Neural cell (in vitro differentiated cells): ENCODE results near the gene MAP3K14.

Source experiments
- EP300 ChIP-seq: fragments of 450-650 bp; conservative IDR thresholded peaks from 2 replicates; pipeline ENCODE4 v1.6.1; 2014; ENCODE audit warnings: antibody characterized with exemption, mild to moderate bottlenecking, moderate library complexity; ENCODE audit not compliant: poor library complexity, severe bottlenecking
- EZH2 ChIP-seq: fragments of 200-600, 300-800 bp; shearing (Covaris generic), sonication (generic); IDR thresholded peaks from 2 replicates; pipeline ENCODE4 v1.6.1; 2014; ENCODE audit warnings: antibody characterized with exemption, low read length, borderline replicate concordance, mild to moderate bottlenecking; ENCODE audit not compliant: insufficient read depth, poor library complexity, severe bottlenecking
- MXI1 ChIP-seq: fragments of 450-650 bp; conservative IDR thresholded peaks from 2 replicates; pipeline ENCODE4 v1.6.1; 2014; ENCODE audit warnings: antibody characterized with exemption, mild to moderate bottlenecking; ENCODE audit not compliant: poor library complexity, severe bottlenecking
- POLR2AphosphoS5 ChIP-seq: IDR thresholded peaks from 2 replicates; pipeline ENCODE4 v1.6.1; 2012
- RAD21 ChIP-seq: fragments of 450-650 bp; conservative IDR thresholded peaks from 2 replicates; pipeline ENCODE4 v1.6.1; 2014; ENCODE audit warnings: antibody characterized with exemption, mild to moderate bottlenecking, moderate library complexity
- TF ChIP-seq, protein P1 (sequence below): fragments of 450-650 bp; IDR thresholded peaks from 2 replicates; pipeline ENCODE4 v1.5.1; 2014; ENCODE audit warnings: antibody characterized with exemption, mild to moderate bottlenecking, moderate library complexity; ENCODE audit not compliant: poor library complexity, severe bottlenecking
- TF ChIP-seq, protein P2 (sequence below): IDR thresholded peaks from 2 replicates; pipeline ENCODE4 v1.6.1; 2012; ENCODE audit warnings: borderline replicate concordance

DNA sequence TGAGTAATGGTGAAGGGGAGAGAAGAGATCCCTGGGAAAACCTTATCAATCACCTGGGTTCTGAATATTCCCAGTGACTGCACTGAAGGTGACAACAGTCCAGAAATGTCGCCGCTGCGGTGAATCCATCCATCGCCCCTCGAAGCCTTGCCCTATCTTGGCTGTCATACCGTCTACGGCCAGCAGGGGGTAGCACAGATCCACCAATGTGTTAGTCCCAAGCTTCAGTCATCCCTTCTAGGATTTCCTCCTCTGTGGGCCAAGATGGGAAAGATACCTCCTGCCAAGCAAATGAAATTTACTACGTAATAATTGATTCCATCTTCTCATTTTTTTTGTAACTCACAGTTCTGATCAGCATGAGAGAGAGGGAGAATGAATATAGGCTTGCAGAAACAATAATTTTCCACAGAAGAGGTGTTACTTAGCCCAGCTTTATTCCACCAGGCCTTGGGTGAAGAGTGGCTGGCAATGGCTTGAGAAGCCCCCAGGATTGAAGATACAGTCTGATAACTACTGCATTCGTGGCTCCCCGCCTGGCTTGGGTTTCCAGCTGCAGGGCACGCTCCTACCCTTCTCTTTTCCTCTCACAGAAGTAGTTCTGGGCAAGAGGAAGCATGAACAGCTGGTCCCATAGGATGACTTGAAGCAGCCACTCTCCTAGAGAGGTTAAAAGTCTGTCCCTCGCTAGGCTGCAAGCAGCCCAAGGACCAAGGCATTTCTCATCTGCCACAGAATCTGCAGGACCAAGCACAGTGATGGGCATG, 97.7 kb downstream of the MAP3K14 start:
- TF ChIP-seq, protein P1, sequence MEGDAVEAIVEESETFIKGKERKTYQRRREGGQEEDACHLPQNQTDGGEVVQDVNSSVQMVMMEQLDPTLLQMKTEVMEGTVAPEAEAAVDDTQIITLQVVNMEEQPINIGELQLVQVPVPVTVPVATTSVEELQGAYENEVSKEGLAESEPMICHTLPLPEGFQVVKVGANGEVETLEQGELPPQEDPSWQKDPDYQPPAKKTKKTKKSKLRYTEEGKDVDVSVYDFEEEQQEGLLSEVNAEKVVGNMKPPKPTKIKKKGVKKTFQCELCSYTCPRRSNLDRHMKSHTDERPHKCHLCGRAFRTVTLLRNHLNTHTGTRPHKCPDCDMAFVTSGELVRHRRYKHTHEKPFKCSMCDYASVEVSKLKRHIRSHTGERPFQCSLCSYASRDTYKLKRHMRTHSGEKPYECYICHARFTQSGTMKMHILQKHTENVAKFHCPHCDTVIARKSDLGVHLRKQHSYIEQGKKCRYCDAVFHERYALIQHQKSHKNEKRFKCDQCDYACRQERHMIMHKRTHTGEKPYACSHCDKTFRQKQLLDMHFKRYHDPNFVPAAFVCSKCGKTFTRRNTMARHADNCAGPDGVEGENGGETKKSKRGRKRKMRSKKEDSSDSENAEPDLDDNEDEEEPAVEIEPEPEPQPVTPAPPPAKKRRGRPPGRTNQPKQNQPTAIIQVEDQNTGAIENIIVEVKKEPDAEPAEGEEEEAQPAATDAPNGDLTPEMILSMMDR, result peak; percentile 94
- TF ChIP-seq, protein P2, sequence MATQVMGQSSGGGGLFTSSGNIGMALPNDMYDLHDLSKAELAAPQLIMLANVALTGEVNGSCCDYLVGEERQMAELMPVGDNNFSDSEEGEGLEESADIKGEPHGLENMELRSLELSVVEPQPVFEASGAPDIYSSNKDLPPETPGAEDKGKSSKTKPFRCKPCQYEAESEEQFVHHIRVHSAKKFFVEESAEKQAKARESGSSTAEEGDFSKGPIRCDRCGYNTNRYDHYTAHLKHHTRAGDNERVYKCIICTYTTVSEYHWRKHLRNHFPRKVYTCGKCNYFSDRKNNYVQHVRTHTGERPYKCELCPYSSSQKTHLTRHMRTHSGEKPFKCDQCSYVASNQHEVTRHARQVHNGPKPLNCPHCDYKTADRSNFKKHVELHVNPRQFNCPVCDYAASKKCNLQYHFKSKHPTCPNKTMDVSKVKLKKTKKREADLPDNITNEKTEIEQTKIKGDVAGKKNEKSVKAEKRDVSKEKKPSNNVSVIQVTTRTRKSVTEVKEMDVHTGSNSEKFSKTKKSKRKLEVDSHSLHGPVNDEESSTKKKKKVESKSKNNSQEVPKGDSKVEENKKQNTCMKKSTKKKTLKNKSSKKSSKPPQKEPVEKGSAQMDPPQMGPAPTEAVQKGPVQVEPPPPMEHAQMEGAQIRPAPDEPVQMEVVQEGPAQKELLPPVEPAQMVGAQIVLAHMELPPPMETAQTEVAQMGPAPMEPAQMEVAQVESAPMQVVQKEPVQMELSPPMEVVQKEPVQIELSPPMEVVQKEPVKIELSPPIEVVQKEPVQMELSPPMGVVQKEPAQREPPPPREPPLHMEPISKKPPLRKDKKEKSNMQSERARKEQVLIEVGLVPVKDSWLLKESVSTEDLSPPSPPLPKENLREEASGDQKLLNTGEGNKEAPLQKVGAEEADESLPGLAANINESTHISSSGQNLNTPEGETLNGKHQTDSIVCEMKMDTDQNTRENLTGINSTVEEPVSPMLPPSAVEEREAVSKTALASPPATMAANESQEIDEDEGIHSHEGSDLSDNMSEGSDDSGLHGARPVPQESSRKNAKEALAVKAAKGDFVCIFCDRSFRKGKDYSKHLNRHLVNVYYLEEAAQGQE, result no peak
- TF ChIP-seq EZH2, result no peak
- TF ChIP-seq EP300, result no peak
- no peak for TF ChIP-seq POLR2AphosphoS5
- TF ChIP-seq RAD21, result peak; percentile 97
- no peak for TF ChIP-seq MXI1
